ENCODE results near the gene TECTB. TPM values are rescaled to one million over a fixed set of nuclear protein-coding genes. Genes with fewer than 3 reads are reported as not detected.

Gene TECTB
- total RNA-seq, 1 experiment from 2014 or later: not detected

DNA sequence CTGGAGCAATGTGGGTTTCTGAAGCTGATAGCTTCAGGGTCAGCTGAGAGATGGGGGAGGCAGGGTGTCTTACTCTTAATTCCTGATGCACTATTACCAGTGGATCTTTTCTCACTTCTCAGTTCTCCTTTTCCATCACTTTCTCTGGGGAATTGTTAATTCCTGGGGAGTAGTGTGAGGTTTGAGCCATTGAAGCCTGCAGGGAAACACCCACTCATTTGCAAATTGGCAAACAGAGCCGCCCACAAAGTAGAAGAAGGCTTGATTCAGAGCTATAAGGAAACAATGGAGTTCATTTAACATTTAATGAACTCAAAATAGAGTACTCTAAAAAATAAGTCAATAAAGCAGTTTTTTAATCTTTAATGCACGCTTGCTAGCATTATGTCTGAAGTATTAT lies 4.3 kb upstream of the TECTB start:
- H3K9me3 Mint-ChIP-seq (ENCODE audit: unreplicated experiment): no peaks in the 10 kb centered on the region
- H3K27ac Mint-ChIP-seq (ENCODE audit: low read depth, unreplicated experiment): no peak overlapping the region
- H3K27me3 Mint-ChIP-seq (ENCODE audit: insufficient read depth, unreplicated experiment): no peaks in the 10 kb centered on the region
- H3K4me1 Mint-ChIP-seq (ENCODE audit: insufficient read depth, unreplicated experiment): peaks cover 10% of the 10 kb centered on the region
- no TSS peak for BruUV-seq (replicated peaks)
- intact Hi-C loops (cut with micrococcal nuclease): no loop called here
- CTCF ChIA-PET: no interaction called here
- TF ChIP-seq, protein P1, sequence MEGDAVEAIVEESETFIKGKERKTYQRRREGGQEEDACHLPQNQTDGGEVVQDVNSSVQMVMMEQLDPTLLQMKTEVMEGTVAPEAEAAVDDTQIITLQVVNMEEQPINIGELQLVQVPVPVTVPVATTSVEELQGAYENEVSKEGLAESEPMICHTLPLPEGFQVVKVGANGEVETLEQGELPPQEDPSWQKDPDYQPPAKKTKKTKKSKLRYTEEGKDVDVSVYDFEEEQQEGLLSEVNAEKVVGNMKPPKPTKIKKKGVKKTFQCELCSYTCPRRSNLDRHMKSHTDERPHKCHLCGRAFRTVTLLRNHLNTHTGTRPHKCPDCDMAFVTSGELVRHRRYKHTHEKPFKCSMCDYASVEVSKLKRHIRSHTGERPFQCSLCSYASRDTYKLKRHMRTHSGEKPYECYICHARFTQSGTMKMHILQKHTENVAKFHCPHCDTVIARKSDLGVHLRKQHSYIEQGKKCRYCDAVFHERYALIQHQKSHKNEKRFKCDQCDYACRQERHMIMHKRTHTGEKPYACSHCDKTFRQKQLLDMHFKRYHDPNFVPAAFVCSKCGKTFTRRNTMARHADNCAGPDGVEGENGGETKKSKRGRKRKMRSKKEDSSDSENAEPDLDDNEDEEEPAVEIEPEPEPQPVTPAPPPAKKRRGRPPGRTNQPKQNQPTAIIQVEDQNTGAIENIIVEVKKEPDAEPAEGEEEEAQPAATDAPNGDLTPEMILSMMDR (IDR thresholded peaks at IDR 0.05; ENCODE audit: unreplicated experiment): no peak
- no peak overlapping the region for H3K4me3 Mint-ChIP-seq (ENCODE audit: unreplicated experiment)
- H3K36me3 Mint-ChIP-seq (ENCODE audit: insufficient read depth, unreplicated experiment): no peaks in the 10 kb centered on the region
- DNase-seq (ENCODE audit: unreplicated experiment): no peak
- POLR2A ChIA-PET: interaction anchor here (1.2 kb wide), 1 partner anchor 10 kb away, joined by 3 read pairs; no protein-coding TSS in a partner anchor

DNA sequence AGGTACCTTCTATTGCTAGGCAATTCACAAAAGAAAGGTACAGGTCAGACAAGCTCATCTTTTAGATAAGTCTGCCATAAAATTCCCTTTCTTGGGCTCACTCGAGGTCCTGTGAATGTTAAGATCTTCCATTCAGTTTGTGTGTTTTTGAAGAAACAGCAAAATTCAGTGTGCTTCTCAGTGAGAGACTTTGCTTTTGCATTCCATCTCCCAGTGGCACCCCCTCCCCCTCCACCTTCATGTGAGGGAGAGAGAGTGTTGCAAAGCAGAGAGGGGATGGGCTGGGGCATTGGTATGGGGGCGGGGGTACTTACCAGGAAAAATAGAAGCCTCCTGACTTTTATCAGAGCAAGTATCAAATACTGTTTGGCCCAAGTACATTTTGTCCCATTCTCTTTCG lies 3.8 kb upstream of the TECTB start:
- ChIA-PET POLR2A (interaction anchor here (1.2 kb wide), 1 partner anchor 10 kb away, joined by 3 read pairs; no protein-coding TSS in a partner anchor), CTCF (interaction anchor here (0.6 kb wide), 1 partner anchor 56 kb away, joined by 3 read pairs; no protein-coding TSS in a partner anchor)
- Mint-ChIP-seq H3K27ac (ENCODE audit: low read depth, unreplicated experiment) (no peak overlapping the region), H3K9me3 (ENCODE audit: unreplicated experiment) (no peaks in the 10 kb centered on the region), H3K4me1 (ENCODE audit: insufficient read depth, unreplicated experiment) (peaks cover 10% of the 10 kb centered on the region), H3K27me3 (ENCODE audit: insufficient read depth, unreplicated experiment) (no peaks in the 10 kb centered on the region), H3K4me3 (ENCODE audit: unreplicated experiment) (no peak overlapping the region), H3K36me3 (ENCODE audit: insufficient read depth, unreplicated experiment) (no peaks in the 10 kb centered on the region)
- intact Hi-C loops (cut with micrococcal nuclease): no loop called here
- TF ChIP-seq, protein P1 (IDR thresholded peaks at IDR 0.05; ENCODE audit: unreplicated experiment): no peak
- DNase-seq (ENCODE audit: unreplicated experiment): no peak
- no TSS peak for BruUV-seq (replicated peaks)

DNA sequence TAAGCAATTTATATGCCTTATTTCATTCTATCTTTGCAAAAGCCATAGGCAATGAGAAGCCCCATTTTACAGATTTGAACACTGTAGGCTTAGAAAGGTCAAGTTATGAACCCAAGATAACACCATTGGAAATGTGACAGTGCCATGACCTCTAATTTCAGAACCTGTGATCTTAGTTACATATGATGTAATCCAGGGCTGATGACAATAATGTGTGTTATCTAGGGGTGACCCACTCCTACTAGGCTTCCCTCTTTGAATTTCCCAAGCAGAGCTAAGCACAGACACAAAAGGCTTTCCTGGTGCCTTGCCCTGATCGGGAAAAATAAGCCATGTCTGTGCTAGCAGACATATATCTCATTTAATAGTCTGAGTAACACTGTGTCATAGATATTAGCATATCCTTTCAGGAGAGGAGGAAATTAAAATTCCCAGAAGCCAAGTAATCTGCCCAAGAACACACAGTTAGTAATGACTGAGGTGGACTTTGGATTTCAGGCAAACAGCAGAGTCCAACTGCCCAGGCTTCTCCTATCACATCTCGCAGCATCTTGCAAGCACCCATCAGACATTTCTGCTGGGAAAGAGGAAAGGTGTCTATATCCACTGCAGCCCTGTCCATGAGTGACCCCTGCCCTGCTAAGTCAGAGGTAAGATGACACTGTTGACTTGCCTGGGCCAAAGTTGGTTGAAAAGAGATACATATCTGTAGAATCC lies 2.8 kb upstream of the TECTB start:
- intact Hi-C loops (cut with micrococcal nuclease): loop anchor here (5.0 kb wide), 1 partner anchor 58 kb away; no protein-coding TSS in a partner anchor
- TF ChIP-seq, protein P1 (IDR thresholded peaks at IDR 0.05; ENCODE audit: unreplicated experiment): no peak
- BruUV-seq (replicated peaks): no TSS peak
- no peak for DNase-seq (ENCODE audit: unreplicated experiment)
- ChIA-PET CTCF (no interaction called here), POLR2A (no interaction called here)
- no peaks in the 10 kb centered on the region for H3K9me3 Mint-ChIP-seq (ENCODE audit: unreplicated experiment)
- H3K36me3 Mint-ChIP-seq (ENCODE audit: insufficient read depth, unreplicated experiment): no peaks in the 10 kb centered on the region
- H3K27ac Mint-ChIP-seq (ENCODE audit: low read depth, unreplicated experiment): no peak overlapping the region
- no peak overlapping the region for H3K4me3 Mint-ChIP-seq (ENCODE audit: unreplicated experiment)
- H3K4me1 Mint-ChIP-seq (ENCODE audit: insufficient read depth, unreplicated experiment): peaks cover 10% of the 10 kb centered on the region
- H3K27me3 Mint-ChIP-seq (ENCODE audit: insufficient read depth, unreplicated experiment): no peaks in the 10 kb centered on the region

DNA sequence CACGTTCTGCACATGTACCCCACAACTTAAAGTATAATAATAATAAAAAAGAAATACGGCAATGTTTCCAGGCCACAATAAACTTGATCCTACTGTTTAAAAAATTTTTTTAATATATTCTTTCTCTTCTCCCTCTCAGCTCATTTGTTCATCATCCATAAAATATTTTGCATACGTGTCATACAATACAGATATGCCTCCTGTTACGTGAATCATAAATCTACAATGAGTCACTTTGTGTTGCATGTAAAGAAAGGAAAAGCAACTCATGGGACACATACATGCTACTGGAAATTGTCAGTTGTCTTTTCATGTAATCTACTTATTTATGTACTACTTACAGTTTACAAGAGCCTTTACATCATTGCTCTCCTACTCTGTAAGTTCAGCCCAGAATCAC lies 1.1 kb upstream of the TECTB start:
- peak; percentile 34 for DNase-seq (ENCODE audit: unreplicated experiment)

More for the DNA sequence above, 1.1 kb upstream of the TECTB start:
- Mint-ChIP-seq H3K27ac (ENCODE audit: low read depth, unreplicated experiment) (no peak overlapping the region), H3K27me3 (ENCODE audit: insufficient read depth, unreplicated experiment) (no peaks in the 10 kb centered on the region), H3K4me3 (ENCODE audit: unreplicated experiment) (no peak overlapping the region), H3K4me1 (ENCODE audit: insufficient read depth, unreplicated experiment) (peaks cover 6% of the 10 kb centered on the region), H3K36me3 (ENCODE audit: insufficient read depth, unreplicated experiment) (no peaks in the 10 kb centered on the region), H3K9me3 (ENCODE audit: unreplicated experiment) (no peaks in the 10 kb centered on the region)
- TF ChIP-seq, protein P1 (IDR thresholded peaks at IDR 0.05; ENCODE audit: unreplicated experiment): no peak
- POLR2A ChIA-PET: no interaction called here
- intact Hi-C loops (cut with micrococcal nuclease): loop anchor here (5.0 kb wide), 1 partner anchor 60 kb away; no protein-coding TSS in a partner anchor
- BruUV-seq (replicated peaks): no TSS peak
- CTCF ChIA-PET: interaction anchor here (0.6 kb wide), 1 partner anchor 142 kb away, joined by 4 read pairs; no protein-coding TSS in a partner anchor
